Liver (tissue), 3 donors: ENCODE data around the gene MYH11.

ENCODE experiments used
- EGR1 ChIP-seq, 2 donors: IDR thresholded peaks; 2 replicates each; pipeline ENCODE4 v1.6.1; 2016 to 2018; ENCODE audit warnings: antibody characterized with exemption in 2 of 2, low read depth in 2 of 2
- GABPA ChIP-seq, 2 donors: IDR thresholded peaks in 1 of 2; conservative IDR thresholded peaks in 1 of 2; 2 replicates each; pipeline ENCODE4 v1.6.1; 2016; ENCODE audit warnings: antibody characterized with exemption in 2 of 2, mild to moderate bottlenecking in 1 of 2, moderate library complexity in 1 of 2
- HNF4G ChIP-seq: IDR thresholded peaks from 2 replicates; pipeline ENCODE4 v1.6.1; 2016; ENCODE audit warnings: antibody characterized with exemption
- JUND ChIP-seq, 2 donors: IDR thresholded peaks; 2 replicates each; pipeline ENCODE4 v1.6.1; 2016; ENCODE audit warnings: antibody characterized with exemption in 2 of 2
- RXRA ChIP-seq, 2 donors: IDR thresholded peaks; 2 replicates each; pipeline ENCODE4 v1.6.1; 2017 to 2018; ENCODE audit warnings: antibody characterized with exemption in 2 of 2, mild to moderate bottlenecking in 1 of 2
- SP1 ChIP-seq: IDR thresholded peaks from 2 replicates; pipeline ENCODE4 v1.6.1; 2018; ENCODE audit warnings: antibody characterized with exemption, mild to moderate bottlenecking
- TAF1 ChIP-seq: conservative IDR thresholded peaks from 2 replicates; pipeline ENCODE4 v1.6.1; 2016; ENCODE audit warnings: antibody characterized with exemption, mild to moderate bottlenecking
- YY1 ChIP-seq: IDR thresholded peaks from 2 replicates; pipeline ENCODE4 v1.6.1; 2016; ENCODE audit warnings: antibody characterized with exemption, mild to moderate bottlenecking
- TF ChIP-seq, protein P1 (sequence below): fragments of 150-350 bp; IDR thresholded peaks from 2 replicates; pipeline ENCODE4 v1.5.1; 2017; ENCODE audit warnings: improper control_type of control experiment, low read depth, low read length; ENCODE audit not compliant: missing input control
- TF ChIP-seq, protein P2 (sequence below): IDR thresholded peaks from 2 replicates; pipeline ENCODE4 v1.6.1; 2016; ENCODE audit warnings: antibody characterized with exemption, mild to moderate bottlenecking
- TF ChIP-seq, protein P3 (sequence below): IDR thresholded peaks from 2 replicates; pipeline ENCODE4 v1.6.1; 2016; ENCODE audit warnings: antibody characterized with exemption
- donor health status: healthy.
- donor health status: healthy.

- TF ChIP-seq EGR1 (IDR thresholded peaks at IDR 0.05; ENCODE audit: low read depth in 2 of 2), result no peak
- TF ChIP-seq, protein P1, sequence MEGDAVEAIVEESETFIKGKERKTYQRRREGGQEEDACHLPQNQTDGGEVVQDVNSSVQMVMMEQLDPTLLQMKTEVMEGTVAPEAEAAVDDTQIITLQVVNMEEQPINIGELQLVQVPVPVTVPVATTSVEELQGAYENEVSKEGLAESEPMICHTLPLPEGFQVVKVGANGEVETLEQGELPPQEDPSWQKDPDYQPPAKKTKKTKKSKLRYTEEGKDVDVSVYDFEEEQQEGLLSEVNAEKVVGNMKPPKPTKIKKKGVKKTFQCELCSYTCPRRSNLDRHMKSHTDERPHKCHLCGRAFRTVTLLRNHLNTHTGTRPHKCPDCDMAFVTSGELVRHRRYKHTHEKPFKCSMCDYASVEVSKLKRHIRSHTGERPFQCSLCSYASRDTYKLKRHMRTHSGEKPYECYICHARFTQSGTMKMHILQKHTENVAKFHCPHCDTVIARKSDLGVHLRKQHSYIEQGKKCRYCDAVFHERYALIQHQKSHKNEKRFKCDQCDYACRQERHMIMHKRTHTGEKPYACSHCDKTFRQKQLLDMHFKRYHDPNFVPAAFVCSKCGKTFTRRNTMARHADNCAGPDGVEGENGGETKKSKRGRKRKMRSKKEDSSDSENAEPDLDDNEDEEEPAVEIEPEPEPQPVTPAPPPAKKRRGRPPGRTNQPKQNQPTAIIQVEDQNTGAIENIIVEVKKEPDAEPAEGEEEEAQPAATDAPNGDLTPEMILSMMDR, result no peak
- no peak for TF ChIP-seq JUND (IDR thresholded peaks at IDR 0.05)
- TF ChIP-seq, protein P2, sequence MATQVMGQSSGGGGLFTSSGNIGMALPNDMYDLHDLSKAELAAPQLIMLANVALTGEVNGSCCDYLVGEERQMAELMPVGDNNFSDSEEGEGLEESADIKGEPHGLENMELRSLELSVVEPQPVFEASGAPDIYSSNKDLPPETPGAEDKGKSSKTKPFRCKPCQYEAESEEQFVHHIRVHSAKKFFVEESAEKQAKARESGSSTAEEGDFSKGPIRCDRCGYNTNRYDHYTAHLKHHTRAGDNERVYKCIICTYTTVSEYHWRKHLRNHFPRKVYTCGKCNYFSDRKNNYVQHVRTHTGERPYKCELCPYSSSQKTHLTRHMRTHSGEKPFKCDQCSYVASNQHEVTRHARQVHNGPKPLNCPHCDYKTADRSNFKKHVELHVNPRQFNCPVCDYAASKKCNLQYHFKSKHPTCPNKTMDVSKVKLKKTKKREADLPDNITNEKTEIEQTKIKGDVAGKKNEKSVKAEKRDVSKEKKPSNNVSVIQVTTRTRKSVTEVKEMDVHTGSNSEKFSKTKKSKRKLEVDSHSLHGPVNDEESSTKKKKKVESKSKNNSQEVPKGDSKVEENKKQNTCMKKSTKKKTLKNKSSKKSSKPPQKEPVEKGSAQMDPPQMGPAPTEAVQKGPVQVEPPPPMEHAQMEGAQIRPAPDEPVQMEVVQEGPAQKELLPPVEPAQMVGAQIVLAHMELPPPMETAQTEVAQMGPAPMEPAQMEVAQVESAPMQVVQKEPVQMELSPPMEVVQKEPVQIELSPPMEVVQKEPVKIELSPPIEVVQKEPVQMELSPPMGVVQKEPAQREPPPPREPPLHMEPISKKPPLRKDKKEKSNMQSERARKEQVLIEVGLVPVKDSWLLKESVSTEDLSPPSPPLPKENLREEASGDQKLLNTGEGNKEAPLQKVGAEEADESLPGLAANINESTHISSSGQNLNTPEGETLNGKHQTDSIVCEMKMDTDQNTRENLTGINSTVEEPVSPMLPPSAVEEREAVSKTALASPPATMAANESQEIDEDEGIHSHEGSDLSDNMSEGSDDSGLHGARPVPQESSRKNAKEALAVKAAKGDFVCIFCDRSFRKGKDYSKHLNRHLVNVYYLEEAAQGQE, result no peak
- no peak for TF ChIP-seq SP1
- TF ChIP-seq TAF1, result no peak
- TF ChIP-seq YY1, result no peak
- no peak for TF ChIP-seq RXRA (IDR thresholded peaks at IDR 0.05)
- TF ChIP-seq, protein P3, sequence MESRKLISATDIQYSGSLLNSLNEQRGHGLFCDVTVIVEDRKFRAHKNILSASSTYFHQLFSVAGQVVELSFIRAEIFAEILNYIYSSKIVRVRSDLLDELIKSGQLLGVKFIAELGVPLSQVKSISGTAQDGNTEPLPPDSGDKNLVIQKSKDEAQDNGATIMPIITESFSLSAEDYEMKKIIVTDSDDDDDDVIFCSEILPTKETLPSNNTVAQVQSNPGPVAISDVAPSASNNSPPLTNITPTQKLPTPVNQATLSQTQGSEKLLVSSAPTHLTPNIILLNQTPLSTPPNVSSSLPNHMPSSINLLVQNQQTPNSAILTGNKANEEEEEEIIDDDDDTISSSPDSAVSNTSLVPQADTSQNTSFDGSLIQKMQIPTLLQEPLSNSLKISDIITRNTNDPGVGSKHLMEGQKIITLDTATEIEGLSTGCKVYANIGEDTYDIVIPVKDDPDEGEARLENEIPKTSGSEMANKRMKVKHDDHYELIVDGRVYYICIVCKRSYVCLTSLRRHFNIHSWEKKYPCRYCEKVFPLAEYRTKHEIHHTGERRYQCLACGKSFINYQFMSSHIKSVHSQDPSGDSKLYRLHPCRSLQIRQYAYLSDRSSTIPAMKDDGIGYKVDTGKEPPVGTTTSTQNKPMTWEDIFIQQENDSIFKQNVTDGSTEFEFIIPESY, result no peak
- no peak for TF ChIP-seq GABPA (IDR thresholded peaks at IDR 0.05 in 1 of 2, conservative IDR thresholded peaks at IDR 0.05 in 1 of 2)
- no peak for TF ChIP-seq HNF4G
Measured at GRCh38 chr16:15803618-15804017, 53.2 kb downstream of the MYH11 start.
